Breast epithelium (tissue), 4 donors: ENCODE results near the gene COMMD1. TPM values are rescaled to one million over a fixed set of nuclear protein-coding genes. Genes with fewer than 3 reads are reported as not detected.

Source experiments
- DNase-seq, 2 donors: peaks; one replicate each; pipeline ENCODE4 v3.0.0-alpha.2; 2019; ENCODE audit warnings: low spot score in 2 of 2
- H3K27ac ChIP-seq, 2 donors: fragments of 200-600 bp; sonication (generic) in 1 of 2; one replicate each; pipeline ENCODE4 v1.5.1; 2016 to 2019; ENCODE audit warnings: mild to moderate bottlenecking in 1 of 2
- H3K27me3 ChIP-seq, 2 donors: fragments of 200-600 bp; sonication (generic) in 1 of 2; one replicate each; pipeline versions ENCODE4 v1.5.1 to v1.6.0; 2017 to 2019; ENCODE audit warnings: control low read depth in 1 of 2, mild to moderate bottlenecking in 1 of 2
- H3K36me3 ChIP-seq: fragments of 200-600 bp; one replicate; pipeline ENCODE4 v1.5.1; 2019
- H3K4me1 ChIP-seq, 2 donors: fragments of 200-600 bp; sonication (generic); one replicate each; pipeline ENCODE4 v1.5.1; 2016 to 2019; ENCODE audit warnings: control low read depth in 1 of 2
- H3K4me3 ChIP-seq, 3 donors: fragments of 200-600 bp; sonication (generic); 1 replicate in 2 of 3; 2 replicates in 1 of 3; pipeline ENCODE4 v1.5.1; 2016 to 2019; ENCODE audit warnings: mild to moderate bottlenecking in 3 of 3, moderate library complexity in 2 of 3
- H3K9me3 ChIP-seq, 2 donors: fragments of 200-600 bp; sonication (generic) in 1 of 2; one replicate each; pipeline ENCODE4 v1.5.1; 2016 to 2019; ENCODE audit warnings: control low read depth in 1 of 2
- POLR2A ChIP-seq: fragments of 450-650 bp; IDR thresholded peaks from one replicate; pipeline ENCODE4 v1.6.1; 2016; ENCODE audit warnings: antibody characterized with exemption, mild to moderate bottlenecking, moderate library complexity
- POLR2AphosphoS5 ChIP-seq, 3 donors: sonication (generic); formaldehyde crosslinking; IDR thresholded peaks; one replicate each; pipeline ENCODE4 v1.6.1; 2017; ENCODE audit warnings: antibody characterized with exemption in 3 of 3
- intact Hi-C: fragments of 100-400 bp; cut with DNase I; formaldehyde crosslinking; loops from one replicate; pipeline ENCODE4 v1.15.1; 2023; ENCODE audit warnings: low total_unique reads
- total RNA-seq, 3 donors: library from RNA; depleted of rRNA; stranded (reverse); fragments of >200 nt; gene quantifications; one replicate each; pipeline ENCODE4 v1.1.0, GENCODE V29; 2016
- TF ChIP-seq, protein P1 (sequence below), 3 donors: fragments of 450-650 bp; IDR thresholded peaks; one replicate each; pipeline ENCODE4 v1.5.1; 2016 to 2017; ENCODE audit warnings: antibody characterized with exemption in 3 of 3, mild to moderate bottlenecking in 3 of 3, moderate library complexity in 3 of 3

Gene COMMD1
- total RNA-seq, 3 donors from 2014 or later, result 38.4 to 63.8 (median 56.4) TPM

DNA sequence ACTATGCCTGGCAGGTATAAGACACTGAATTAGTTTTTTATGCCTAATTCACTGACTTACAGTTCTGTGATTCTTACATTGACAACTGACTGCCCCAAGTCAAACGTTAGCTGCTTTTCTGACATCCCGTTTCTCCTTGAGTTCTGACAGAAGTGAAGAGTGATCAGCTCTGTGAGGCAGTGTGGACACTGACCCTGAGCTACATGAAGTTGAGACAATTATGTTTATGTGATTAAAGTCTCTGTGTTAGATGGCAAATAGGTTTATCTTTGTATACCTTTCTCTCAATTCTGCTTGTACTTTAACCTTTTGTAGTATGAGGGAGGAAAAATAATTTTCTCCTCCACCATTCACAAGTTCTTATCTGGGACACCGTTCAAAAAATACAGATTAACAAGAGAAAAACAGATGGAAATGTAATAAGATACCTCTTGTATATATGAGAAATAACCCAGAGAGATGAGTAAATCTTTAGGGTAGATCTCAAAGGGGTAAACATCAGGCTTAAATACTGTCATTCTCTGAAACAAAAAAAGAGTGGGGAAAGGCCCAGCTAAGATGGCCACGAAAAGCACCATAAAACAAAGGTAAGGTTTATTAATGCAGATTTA, 205.0 kb downstream of the COMMD1 start:
- DNase-seq, result no peak
- H3K4me3 ChIP-seq, result no peak overlapping the region
- no peaks in the 10 kb centered on the region for H3K36me3 ChIP-seq
- no peaks in the 10 kb centered on the region for H3K9me3 ChIP-seq
- no peaks in the 10 kb centered on the region for H3K4me1 ChIP-seq
- H3K27ac ChIP-seq, result no peak overlapping the region
- no peaks in the 10 kb centered on the region for H3K27me3 ChIP-seq
- TF ChIP-seq, protein P1, sequence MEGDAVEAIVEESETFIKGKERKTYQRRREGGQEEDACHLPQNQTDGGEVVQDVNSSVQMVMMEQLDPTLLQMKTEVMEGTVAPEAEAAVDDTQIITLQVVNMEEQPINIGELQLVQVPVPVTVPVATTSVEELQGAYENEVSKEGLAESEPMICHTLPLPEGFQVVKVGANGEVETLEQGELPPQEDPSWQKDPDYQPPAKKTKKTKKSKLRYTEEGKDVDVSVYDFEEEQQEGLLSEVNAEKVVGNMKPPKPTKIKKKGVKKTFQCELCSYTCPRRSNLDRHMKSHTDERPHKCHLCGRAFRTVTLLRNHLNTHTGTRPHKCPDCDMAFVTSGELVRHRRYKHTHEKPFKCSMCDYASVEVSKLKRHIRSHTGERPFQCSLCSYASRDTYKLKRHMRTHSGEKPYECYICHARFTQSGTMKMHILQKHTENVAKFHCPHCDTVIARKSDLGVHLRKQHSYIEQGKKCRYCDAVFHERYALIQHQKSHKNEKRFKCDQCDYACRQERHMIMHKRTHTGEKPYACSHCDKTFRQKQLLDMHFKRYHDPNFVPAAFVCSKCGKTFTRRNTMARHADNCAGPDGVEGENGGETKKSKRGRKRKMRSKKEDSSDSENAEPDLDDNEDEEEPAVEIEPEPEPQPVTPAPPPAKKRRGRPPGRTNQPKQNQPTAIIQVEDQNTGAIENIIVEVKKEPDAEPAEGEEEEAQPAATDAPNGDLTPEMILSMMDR (IDR thresholded peaks at IDR 0.05), result no peak
- no peak for TF ChIP-seq POLR2A
- TF ChIP-seq POLR2AphosphoS5 (IDR thresholded peaks at IDR 0.05), result no peak
- intact Hi-C loops, result no loop called here

DNA sequence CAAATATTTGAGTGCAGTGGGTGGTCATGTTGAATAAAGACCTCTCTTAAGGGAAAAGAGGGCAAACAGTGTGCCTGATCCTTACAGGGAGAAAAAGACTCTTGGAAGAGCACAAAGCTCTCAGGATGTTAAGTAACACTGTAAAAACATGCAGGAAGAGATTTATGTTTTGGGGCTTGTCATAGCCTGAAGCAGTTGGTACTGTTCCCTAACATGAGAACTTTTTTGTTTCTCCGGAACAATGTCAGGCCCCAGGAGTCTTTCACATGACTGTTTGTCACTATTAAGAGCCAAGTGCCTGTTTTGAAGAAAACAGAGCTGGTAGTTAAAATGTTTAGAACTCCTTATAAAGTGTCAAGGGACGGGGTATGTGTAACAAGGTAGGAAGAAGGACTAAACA, 206.7 kb downstream of the COMMD1 start:
- DNase-seq, result peak in 1 of 2 donors; percentile 18
- TF ChIP-seq, protein P1 (IDR thresholded peaks at IDR 0.05), result no peak
- TF ChIP-seq POLR2A (no peak), POLR2AphosphoS5 (IDR thresholded peaks at IDR 0.05) (peak in 2 of 3 donors; percentile 18 to 50)
- no peaks in the 10 kb centered on the region for H3K9me3 ChIP-seq
- H3K4me3 ChIP-seq, result no peak overlapping the region
- intact Hi-C loops, result no loop called here
- no peaks in the 10 kb centered on the region for H3K36me3 ChIP-seq
- no peaks in the 10 kb centered on the region for H3K4me1 ChIP-seq
- no peaks in the 10 kb centered on the region for H3K27me3 ChIP-seq
- H3K27ac ChIP-seq, result peak overlapping the region; percentile 66 to 74

DNA sequence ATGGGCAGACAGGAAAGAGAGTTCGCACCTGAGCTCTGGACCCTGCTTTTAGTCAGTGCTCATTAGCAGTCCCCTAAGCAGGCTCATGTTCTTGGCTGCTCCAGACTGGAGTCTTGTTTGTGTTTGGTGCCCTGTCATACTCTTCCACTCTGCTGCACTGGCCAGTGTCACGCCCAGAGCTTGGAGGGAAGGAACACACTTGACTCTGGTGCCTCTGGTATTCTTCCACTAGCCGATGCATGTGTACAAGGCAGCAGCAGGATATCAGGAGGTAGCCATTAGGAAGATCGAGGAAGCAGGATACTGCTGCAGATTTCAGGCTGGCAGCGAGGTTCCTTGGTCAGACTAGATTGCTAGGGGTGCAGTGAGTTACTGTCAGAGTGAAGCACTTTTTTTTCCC, 209.1 kb downstream of the COMMD1 start:
- H3K4me3 ChIP-seq, result no peak overlapping the region
- TF ChIP-seq POLR2A, result no peak
- TF ChIP-seq, protein P1 (IDR thresholded peaks at IDR 0.05), result no peak
- TF ChIP-seq POLR2AphosphoS5 (IDR thresholded peaks at IDR 0.05), result no peak
- DNase-seq, result no peak
- no peaks in the 10 kb centered on the region for H3K36me3 ChIP-seq
- intact Hi-C loops, result no loop called here
- no peaks in the 10 kb centered on the region for H3K9me3 ChIP-seq
- H3K4me1 ChIP-seq, result no peaks in the 10 kb centered on the region
- H3K27me3 ChIP-seq, result no peaks in the 10 kb centered on the region
- H3K27ac ChIP-seq, result no peak overlapping the region

DNA sequence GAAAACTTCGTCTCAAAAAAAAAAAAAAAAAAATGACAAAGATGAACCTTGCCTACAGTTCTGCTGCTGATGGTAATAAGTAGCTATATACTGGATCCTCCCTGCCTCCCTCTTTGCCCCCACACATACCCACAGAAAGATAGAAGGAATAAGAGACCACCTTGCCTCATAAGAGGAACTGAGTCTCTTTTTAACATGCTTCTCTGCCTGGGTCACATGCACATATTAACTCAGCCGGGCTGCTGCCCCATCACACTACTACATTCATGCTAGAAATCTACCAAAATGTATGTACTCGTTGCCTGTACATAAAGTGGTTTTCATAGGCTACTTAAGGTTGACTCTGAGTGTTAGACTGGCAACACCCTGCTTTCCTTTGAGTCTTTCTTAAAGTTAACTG, 211.5 kb downstream of the COMMD1 start:
- no peak for DNase-seq
- Histone ChIP-seq H3K36me3 (no peaks in the 10 kb centered on the region), H3K9me3 (no peaks in the 10 kb centered on the region), H3K27me3 (no peaks in the 10 kb centered on the region), H3K4me1 (no peaks in the 10 kb centered on the region), H3K27ac (no peak overlapping the region), H3K4me3 (no peak overlapping the region)
- TF ChIP-seq POLR2AphosphoS5 (IDR thresholded peaks at IDR 0.05), result no peak
- TF ChIP-seq, protein P1 (IDR thresholded peaks at IDR 0.05), result no peak
- TF ChIP-seq POLR2A, result no peak
- intact Hi-C loops, result no loop called here

DNA sequence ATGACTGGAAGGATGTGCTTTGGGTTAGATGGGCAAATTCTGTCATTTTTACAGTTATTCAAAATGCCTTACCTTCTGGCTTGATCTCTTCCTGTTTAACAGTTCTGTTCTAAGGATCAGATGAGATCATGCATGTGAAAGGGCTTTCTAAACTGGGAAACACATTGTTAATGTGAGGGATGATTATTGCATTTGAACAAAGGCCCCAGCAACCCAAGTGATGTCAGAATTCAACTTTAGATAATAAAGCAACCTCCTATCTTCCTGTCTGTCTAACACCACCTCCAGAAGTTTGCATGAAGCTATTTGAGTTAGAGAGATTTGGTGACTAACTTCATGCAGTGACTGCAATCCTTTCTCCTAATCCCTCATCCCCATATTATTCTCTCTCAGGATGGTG, 212.7 kb downstream of the COMMD1 start:
- no peak for DNase-seq
- Histone ChIP-seq H3K27ac (no peak overlapping the region), H3K4me3 (no peak overlapping the region), H3K9me3 (no peaks in the 10 kb centered on the region), H3K27me3 (no peaks in the 10 kb centered on the region), H3K36me3 (no peaks in the 10 kb centered on the region), H3K4me1 (no peaks in the 10 kb centered on the region)
- no peak for TF ChIP-seq POLR2A
- TF ChIP-seq POLR2AphosphoS5 (IDR thresholded peaks at IDR 0.05), result no peak
- TF ChIP-seq, protein P1 (IDR thresholded peaks at IDR 0.05), result no peak
- intact Hi-C loops, result no loop called here
